Choroid plexus epithelial cell (primary cell): Measurements from ENCODE around the gene KRT3.

Experiments used
- DNase-seq: peaks from one replicate; pipeline ENCODE4 v3.0.0-alpha.2; 2010; ENCODE audit warnings: low read depth
- H3K4me3 ChIP-seq: 2 replicates; pipeline ENCODE4 v1.5.1; 2011; ENCODE audit warnings: low read depth, mild to moderate bottlenecking, control low read depth, low read length, moderate library complexity
- CTCF ChIP-seq: conservative IDR thresholded peaks from 2 replicates; pipeline ENCODE4 v1.5.1; 2011; ENCODE audit warnings: low read depth, mild to moderate bottlenecking, control low read depth, inconsistent platforms, low read length, moderate library complexity

KRT3 gene

GRCh38 chr12:52832451-52832850 is 36.5 kb upstream of the KRT3 start:
- DNase-seq = no peak
- H3K4me3 ChIP-seq = no peak overlapping the region
- TF ChIP-seq CTCF = no peak

- no peak overlapping the region for H3K4me3 ChIP-seq
- TF ChIP-seq CTCF = no peak
- no peak for DNase-seq
These were observed 35.3 kb upstream of the KRT3 start for GRCh38 chr12:52831251-52831650.

GRCh38 chr12:52829986-52830770 is 34.3 kb upstream of the KRT3 start:
- no peak for TF ChIP-seq CTCF
- H3K4me3 ChIP-seq = no peak overlapping the region
- no peak for DNase-seq

- DNase-seq = no peak
- TF ChIP-seq CTCF = no peak
- H3K4me3 ChIP-seq = no peak overlapping the region
These were observed 32.7 kb upstream of the KRT3 start for GRCh38 chr12:52828591-52829021.

- no peak for DNase-seq
- no peak for TF ChIP-seq CTCF
- no peak overlapping the region for H3K4me3 ChIP-seq
These were observed 32.2 kb upstream of the KRT3 start for GRCh38 chr12:52828156-52828555.

GRCh38 chr12:52827499-52828090 is 31.7 kb upstream of the KRT3 start:
- DNase-seq = no peak
- TF ChIP-seq CTCF = no peak
- no peak overlapping the region for H3K4me3 ChIP-seq
